KMS-11 (cell line): ENCODE results near the gene GLIS1.

Experiments used
- H2AFZ ChIP-seq: fragments of 200-600 bp; sonication (generic); 2 replicates; pipeline ENCODE4 v1.6.1; 2016; ENCODE audit warnings: antibody characterized with exemption, mixed run types, low read depth
- H3K27ac ChIP-seq: fragments of 200-600 bp; sonication (generic); 2 replicates; pipeline ENCODE4 v1.6.1; 2016; ENCODE audit warnings: mild to moderate bottlenecking, mixed run types
- H3K27me3 ChIP-seq: fragments of 200-600 bp; sonication (generic); 2 replicates; pipeline ENCODE4 v1.6.1; 2017; ENCODE audit warnings: mild to moderate bottlenecking, low read depth, mixed run types, moderate library complexity; ENCODE audit not compliant: insufficient read depth
- H3K36me3 ChIP-seq: fragments of 200-600 bp; sonication (generic); 2 replicates; pipeline ENCODE4 v1.6.1; 2017; ENCODE audit warnings: mild to moderate bottlenecking, mixed run types; ENCODE audit not compliant: insufficient read depth
- H3K4me1 ChIP-seq: fragments of 200-600 bp; sonication (generic); 2 replicates; pipeline ENCODE4 v1.6.1; 2016; ENCODE audit warnings: mild to moderate bottlenecking, low read depth, mixed run types; ENCODE audit not compliant: poor library complexity, severe bottlenecking
- H3K4me2 ChIP-seq: fragments of 200-600 bp; sonication (generic); 2 replicates; pipeline ENCODE4 v1.7.0; 2016; ENCODE audit warnings: mild to moderate bottlenecking, mixed run types
- H3K4me3 ChIP-seq: fragments of 200-600 bp; sonication (generic); IDR thresholded peaks from 2 replicates; pipeline ENCODE4 v1.6.1; 2017; ENCODE audit warnings: low read depth, low read length, mixed read lengths; ENCODE audit not compliant: insufficient read depth
- H3K79me2 ChIP-seq: fragments of 200-600 bp; sonication (generic); 2 replicates; pipeline ENCODE4 v1.6.1; 2016; ENCODE audit warnings: low read depth, mixed run types; ENCODE audit not compliant: insufficient read depth
- H3K9ac ChIP-seq: fragments of 200-600 bp; sonication (generic); 2 replicates; pipeline ENCODE4 v1.6.1; 2016; ENCODE audit warnings: mild to moderate bottlenecking, mixed run types
- H4K20me1 ChIP-seq: fragments of 200-600 bp; sonication (generic); 2 replicates; pipeline ENCODE4 v1.6.1; 2016; ENCODE audit warnings: mild to moderate bottlenecking, mixed run types; ENCODE audit not compliant: insufficient read depth
- TF ChIP-seq, protein P1 (sequence below): fragments of 200-600 bp; sonication (generic); conservative IDR thresholded peaks from 2 replicates; pipeline ENCODE4 v1.6.1; 2017; ENCODE audit warnings: low read depth, mild to moderate bottlenecking, antibody characterized with exemption, low read length, moderate library complexity, mixed read lengths

GLIS1 gene

DNA sequence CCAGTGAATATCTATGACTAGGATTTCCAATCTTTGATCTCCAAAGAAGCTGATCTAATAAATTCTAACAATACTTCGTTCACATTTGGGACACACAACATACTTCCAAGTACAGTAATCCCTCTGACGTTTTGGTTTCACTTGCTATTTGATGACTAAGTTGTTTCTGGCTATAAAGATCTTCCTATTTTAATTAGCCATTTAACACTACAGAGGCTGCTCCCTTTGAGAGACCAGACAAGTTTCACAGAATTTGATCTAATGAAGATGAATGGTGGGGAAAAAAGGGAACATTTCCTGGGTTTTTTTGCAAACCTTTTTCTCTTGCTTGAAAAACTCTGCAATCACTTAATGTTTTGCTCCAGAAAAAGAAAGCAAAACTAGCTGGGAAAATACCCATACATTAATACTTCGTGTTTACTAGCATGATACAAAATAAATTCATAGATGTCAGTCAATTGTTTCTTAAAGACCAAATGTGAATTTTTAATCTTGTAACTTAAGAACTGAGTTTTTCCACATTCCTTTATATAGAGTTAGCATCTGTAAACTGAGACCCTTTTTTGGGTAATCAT, 28.0 kb upstream of the GLIS1 start:
- Histone ChIP-seq H3K9ac (peak overlapping the region; percentile 5; the same call in 1 of the 2 replicates), H3K4me1 (peaks cover 43% of the 10 kb centered on the region), H3K36me3 (peaks cover 9% of the 10 kb centered on the region; the same call in 1 of the 2 replicates), H3K79me2 (no peaks in the 10 kb centered on the region), H3K4me2 (peak overlapping the region; percentile 72), H3K27me3 (no peaks in the 10 kb centered on the region), H2AFZ (no peak overlapping the region), H4K20me1 (no peaks in the 10 kb centered on the region), H3K27ac (peak overlapping the region; percentile 34), H3K4me3 (no peak overlapping the region)
- TF ChIP-seq, protein P1, sequence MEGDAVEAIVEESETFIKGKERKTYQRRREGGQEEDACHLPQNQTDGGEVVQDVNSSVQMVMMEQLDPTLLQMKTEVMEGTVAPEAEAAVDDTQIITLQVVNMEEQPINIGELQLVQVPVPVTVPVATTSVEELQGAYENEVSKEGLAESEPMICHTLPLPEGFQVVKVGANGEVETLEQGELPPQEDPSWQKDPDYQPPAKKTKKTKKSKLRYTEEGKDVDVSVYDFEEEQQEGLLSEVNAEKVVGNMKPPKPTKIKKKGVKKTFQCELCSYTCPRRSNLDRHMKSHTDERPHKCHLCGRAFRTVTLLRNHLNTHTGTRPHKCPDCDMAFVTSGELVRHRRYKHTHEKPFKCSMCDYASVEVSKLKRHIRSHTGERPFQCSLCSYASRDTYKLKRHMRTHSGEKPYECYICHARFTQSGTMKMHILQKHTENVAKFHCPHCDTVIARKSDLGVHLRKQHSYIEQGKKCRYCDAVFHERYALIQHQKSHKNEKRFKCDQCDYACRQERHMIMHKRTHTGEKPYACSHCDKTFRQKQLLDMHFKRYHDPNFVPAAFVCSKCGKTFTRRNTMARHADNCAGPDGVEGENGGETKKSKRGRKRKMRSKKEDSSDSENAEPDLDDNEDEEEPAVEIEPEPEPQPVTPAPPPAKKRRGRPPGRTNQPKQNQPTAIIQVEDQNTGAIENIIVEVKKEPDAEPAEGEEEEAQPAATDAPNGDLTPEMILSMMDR = no peak

- Histone ChIP-seq H2AFZ (no peak overlapping the region), H3K36me3 (peaks cover 5% of the 10 kb centered on the region; the same call in 1 of the 2 replicates), H3K27ac (peak overlapping the region; percentile 34), H3K4me2 (peak overlapping the region; percentile 72; the same call in 1 of the 2 replicates), H3K9ac (no peak overlapping the region), H3K4me1 (peaks cover 43% of the 10 kb centered on the region), H3K27me3 (no peaks in the 10 kb centered on the region), H3K4me3 (no peak overlapping the region), H4K20me1 (no peaks in the 10 kb centered on the region), H3K79me2 (no peaks in the 10 kb centered on the region)
- TF ChIP-seq, protein P1 = no peak
Observed at GRCh38 chr1:53766194-53766742, 27.3 kb upstream of the GLIS1 start.

DNA sequence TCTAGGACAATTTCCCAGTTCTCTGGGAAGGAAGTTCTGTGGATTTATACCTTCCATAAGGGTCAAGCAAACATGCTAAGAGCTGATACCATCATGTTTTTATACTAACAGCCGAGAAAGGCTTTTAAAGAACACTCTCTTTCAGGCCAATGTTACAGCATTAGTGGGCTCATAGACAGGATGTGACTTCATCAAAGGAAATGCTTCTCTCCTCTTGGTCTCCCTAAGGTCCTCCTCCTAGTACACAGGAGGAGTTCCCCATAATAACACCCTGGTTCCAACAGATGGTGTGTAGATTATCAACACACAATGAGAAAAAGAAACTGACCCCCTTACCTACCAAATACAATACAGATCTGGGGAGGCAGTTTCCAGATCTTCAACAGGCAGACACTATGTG, 26.7 kb upstream of the GLIS1 start:
- H4K20me1 ChIP-seq = no peaks in the 10 kb centered on the region
- H3K36me3 ChIP-seq = peaks cover 5% of the 10 kb centered on the region; the same call in 1 of the 2 replicates
- H3K4me3 ChIP-seq = no peak overlapping the region
- TF ChIP-seq, protein P1 = no peak
- H3K4me1 ChIP-seq = peaks cover 43% of the 10 kb centered on the region
- no peak overlapping the region; the same call in 1 of the 2 replicates for H3K27ac ChIP-seq
- H3K27me3 ChIP-seq = no peaks in the 10 kb centered on the region
- no peak overlapping the region for H3K4me2 ChIP-seq
- no peak overlapping the region for H3K9ac ChIP-seq
- no peaks in the 10 kb centered on the region for H3K79me2 ChIP-seq
- no peak overlapping the region for H2AFZ ChIP-seq

DNA sequence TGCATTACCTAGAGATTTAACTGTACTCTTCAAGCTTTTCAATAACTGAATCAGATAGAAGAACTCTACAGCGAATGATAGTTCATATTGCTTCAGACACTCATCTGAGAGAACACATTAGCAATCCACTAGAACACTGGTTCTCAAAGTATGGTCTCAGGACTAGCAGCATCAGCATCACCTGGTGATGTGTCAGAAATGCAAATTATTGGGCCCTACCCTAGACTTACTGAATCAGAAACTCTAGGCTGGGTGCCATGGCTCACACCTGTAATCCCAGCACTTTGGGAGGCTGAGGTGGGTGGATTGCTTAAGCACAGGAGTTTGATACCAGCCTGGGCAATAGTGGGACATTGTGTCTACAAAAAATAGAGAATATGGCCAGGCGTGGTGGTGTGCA, 24.9 kb upstream of the GLIS1 start:
- Histone ChIP-seq H3K79me2 (no peaks in the 10 kb centered on the region), H3K9ac (no peak overlapping the region), H2AFZ (no peak overlapping the region), H4K20me1 (no peaks in the 10 kb centered on the region), H3K27ac (no peak overlapping the region), H3K4me1 (peaks cover 32% of the 10 kb centered on the region), H3K4me2 (no peak overlapping the region), H3K36me3 (no peaks in the 10 kb centered on the region), H3K4me3 (no peak overlapping the region), H3K27me3 (no peaks in the 10 kb centered on the region)
- TF ChIP-seq, protein P1 = no peak
